Pancreas (tissue), 10 donors: ENCODE measurements around the gene THAP3. TPM values are rescaled to one million over a fixed set of nuclear protein-coding genes. Genes with fewer than 3 reads are reported as not detected.
A peak's percentile ranks its signal among the peaks of the same experiment; 100 is the strongest.

Experiments used
- ATAC-seq, 4 donors: fragments of 200-7000 bp; cut with Tn5 transposase; one replicate each; pipeline versions ENCODE4 v1.8.0 to v1.9.1; 2020; ENCODE audit warnings: mild to moderate bottlenecking in 4 of 4, moderate library complexity in 4 of 4
- DNase-seq, 6 donors: peaks; one replicate each; pipeline ENCODE4 v3.0.0-alpha.2; 2020
- FAIRE-seq: peaks from 2 replicates; lab custom pipeline; 2012; peaks lifted over from hg19 to GRCh38; lab: Jason Lieb, UNC
- H3K27ac ChIP-seq, 4 donors: fragments of 200-600 bp; sonication (generic); 1 replicate in 3 of 4; 2 replicates in 1 of 4; pipeline versions ENCODE4 v1.5.0 to v1.8.0; 2020
- H3K27me3 ChIP-seq, 4 donors: fragments of 200-600 bp; one replicate each; pipeline ENCODE4 v1.8.0; 2021
- H3K36me3 ChIP-seq, 3 donors: fragments of 200-600 bp; sonication (generic) in 1 of 3; one replicate each; pipeline versions ENCODE4 v1.5.0 to v1.8.0; 2020 to 2021
- H3K4me1 ChIP-seq, 3 donors: fragments of 200-600 bp; one replicate each; pipeline ENCODE4 v1.8.0; 2021
- H3K4me3 ChIP-seq, 4 donors: fragments of 200-600 bp; sonication (generic) in 2 of 4; one replicate each; pipeline versions ENCODE4 v1.5.0 to v1.8.0; 2020 to 2021
- H3K9me3 ChIP-seq, 4 donors: fragments of 200-600 bp; one replicate each; pipeline ENCODE4 v1.8.0; 2021
- CTCF ChIP-seq, 4 donors: fragments of 200-600 bp; sonication (generic) in 3 of 4; IDR thresholded peaks; one replicate each; pipeline versions ENCODE4 v1.5.0 to v1.8.0; 2021; ENCODE audit warnings: antibody characterized with exemption in 4 of 4
- WGBS, 2 donors: extraction: QIAGEN DNeasy Blood & Tissue Kit; methylation state at CpG; one replicate each; pipeline ENCODE4 v1.1.7; 2013; 5-methylcytosine and 5-hydroxymethylcytosine counted together
- intact Hi-C, 3 donors: fragments of 100-400 bp; cut with DNase I; formaldehyde crosslinking; loops; one replicate each; pipeline versions ENCODE4 v1.11.1 to v1.14.2; 2022
- polyA plus RNA-seq, 2 donors: library from polyadenylated mRNA; stranded (reverse); fragments of 200-250 nt; gene quantifications; one replicate each; pipeline ENCODE4 v1.2.3, GENCODE V29; 2013
- total RNA-seq, 6 donors: library from RNA; stranded (reverse); fragmentation: NEBNext Ultra II Directional in 4 of 6; extraction: Animal tissue kit (Norgen Biotek cat#: 25700) in 4 of 6; gene quantifications; one replicate each; pipeline versions ENCODE4 v1.2.1 to v1.2.4, GENCODE V29; 2021 to 2023
- donor health status: healthy with polysubstance abuse.
- donor health status: DM: no; HTN: no; CAD: no; lungs with moderate emphysema.
- donor health status: DM: no; HTN: no; CAD: no.
- donor health status: control.
- donor health status: control.
- donor health status: Bipolar disorder and iron deficiency.
- donor health status: DM: yes; HTN: yes; CAD: no.
- donor health status: DM: no; HTN: no; CAD: no.
- donor health status: DM: no; HTN: no; CAD: no.
- donor health status: DM: yes; HTN: yes; CAD: no.

THAP3 gene
- total and polyA plus RNA-seq, 8 donors, result 6.9 to 28.0 (median 9.2) TPM

DNA sequence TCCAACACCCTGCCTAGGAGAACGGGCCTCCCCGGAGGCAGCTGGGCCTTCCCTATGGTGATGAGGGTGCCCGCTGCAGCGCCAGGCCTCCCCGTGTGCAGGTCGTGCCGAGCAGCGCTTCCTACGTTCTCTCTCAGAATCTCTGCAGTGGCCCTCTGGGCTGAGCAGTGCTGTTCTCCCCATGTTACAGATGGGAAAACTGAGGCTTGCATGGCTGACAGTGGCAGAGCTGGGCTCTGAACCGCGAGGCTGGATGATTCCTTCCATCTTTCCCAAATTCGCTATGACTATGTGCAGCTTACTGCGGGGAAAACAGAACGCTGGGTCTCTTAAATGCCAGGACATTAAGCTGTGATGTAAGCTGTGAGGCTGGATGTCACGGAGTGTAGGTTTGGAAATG, 30.9 kb upstream of the THAP3 start:
- intact Hi-C loops, result loop anchor here in 1 of 3 donors (10.0 kb wide), 1 partner anchor 59 kb away; no protein-coding TSS in a partner anchor
- H3K9me3 ChIP-seq, result no peaks in the 10 kb centered on the region
- H3K4me1 ChIP-seq, result peaks cover 0 to 14% (median 8%) of the 10 kb centered on the region in 3 donors
- DNase-seq, result no peak
- H3K27ac ChIP-seq, result no peak overlapping the region
- FAIRE-seq, result no peak
- WGBS, 2 donors, result 94% methylated on average over 13 to 15 of the region's 15 CpGs
- no peak for TF ChIP-seq CTCF (IDR thresholded peaks at IDR 0.05)
- peaks cover 6 to 77% (median 59%) of the 10 kb centered on the region in 3 donors for H3K36me3 ChIP-seq
- H3K27me3 ChIP-seq, result no peaks in the 10 kb centered on the region
- no peak for ATAC-seq
- H3K4me3 ChIP-seq, result no peak overlapping the region

DNA sequence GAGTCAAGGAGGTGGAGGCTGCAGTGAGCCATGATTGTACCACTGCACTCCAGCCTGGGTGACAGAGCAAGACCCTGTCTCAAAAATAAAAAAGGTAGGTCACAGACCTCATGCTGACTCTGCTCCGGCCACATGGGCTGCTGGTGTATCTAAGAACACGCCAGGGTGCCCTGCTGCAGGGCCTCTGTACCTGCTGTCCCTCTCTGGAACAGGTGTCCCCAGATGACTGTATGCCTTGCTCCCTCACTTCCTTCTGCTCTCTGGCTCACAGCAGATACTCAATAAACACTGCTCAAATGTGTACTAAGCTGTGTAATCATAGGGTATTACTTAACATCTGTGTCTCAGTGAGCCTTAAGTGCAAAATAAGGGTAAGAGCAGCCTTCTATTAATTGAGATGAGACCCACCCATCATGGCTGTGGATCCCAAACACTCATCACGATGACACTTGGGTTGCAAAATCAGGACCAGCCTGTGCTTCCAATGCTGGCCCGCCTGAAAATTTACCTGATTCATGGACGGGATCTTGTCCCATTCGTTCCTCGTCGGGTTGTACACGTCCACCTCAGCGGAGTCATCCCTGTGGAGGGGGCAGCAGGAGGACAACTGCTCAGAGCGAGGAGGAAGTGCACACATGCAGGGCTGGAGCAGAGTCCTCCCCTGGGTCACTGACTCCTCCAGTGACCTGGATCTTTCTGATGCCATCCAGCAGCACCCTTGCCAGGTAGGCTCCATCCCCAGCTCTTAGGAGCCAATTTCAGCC, 29.5 kb upstream of the THAP3 start:
- DNase-seq (no peak), ATAC-seq (peak in 2 of 4 donors; percentile 28 to 46), FAIRE-seq (no peak)
- H3K4me1 ChIP-seq, result peaks cover 0 to 27% (median 8%) of the 10 kb centered on the region in 3 donors
- intact Hi-C loops, result loop anchor here in 1 of 3 donors (10.0 kb wide), 1 partner anchor 60 kb away; no protein-coding TSS in a partner anchor
- H3K4me3 ChIP-seq, result no peak overlapping the region
- H3K9me3 ChIP-seq, result no peaks in the 10 kb centered on the region
- TF ChIP-seq CTCF (IDR thresholded peaks at IDR 0.05), result no peak
- WGBS, 2 donors, result 87% methylated on average over 11 of the region's 11 CpGs
- peaks cover 6 to 69% (median 48%) of the 10 kb centered on the region in 3 donors for H3K36me3 ChIP-seq
- no peak overlapping the region for H3K27ac ChIP-seq
- H3K27me3 ChIP-seq, result no peaks in the 10 kb centered on the region

DNA sequence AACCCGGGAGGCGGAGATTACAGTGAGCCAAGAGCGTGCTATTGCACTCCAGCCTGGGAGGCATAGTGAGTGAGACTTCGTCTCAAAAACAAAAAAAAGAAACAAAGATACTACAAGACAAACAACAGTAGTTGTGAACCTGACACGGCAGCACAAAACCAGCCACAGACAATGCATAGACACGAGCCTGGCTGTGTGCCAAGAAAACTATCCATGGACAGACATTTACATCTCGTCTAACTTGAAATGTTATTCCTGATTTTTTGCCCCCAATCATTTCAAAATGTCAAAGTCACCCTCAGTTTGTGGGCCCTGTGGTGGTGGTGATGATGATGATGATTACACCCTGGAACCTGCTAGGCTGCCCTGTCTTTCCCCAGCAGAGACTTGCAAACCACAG, 28.3 kb upstream of the THAP3 start:
- H3K27ac ChIP-seq, result no peak overlapping the region
- peaks cover 0 to 33% (median 8%) of the 10 kb centered on the region in 3 donors for H3K4me1 ChIP-seq
- H3K27me3 ChIP-seq, result no peaks in the 10 kb centered on the region
- no peaks in the 10 kb centered on the region for H3K9me3 ChIP-seq
- no peak for DNase-seq
- peaks cover 6 to 68% (median 48%) of the 10 kb centered on the region in 3 donors for H3K36me3 ChIP-seq
- no peak for TF ChIP-seq CTCF (IDR thresholded peaks at IDR 0.05)
- H3K4me3 ChIP-seq, result no peak overlapping the region
- FAIRE-seq, result no peak
- 51 to 55% methylated on average over 7 of the region's 7 CpGs for WGBS, 2 donors
- intact Hi-C loops, result loop anchor here in 1 of 3 donors (10.0 kb wide), 1 partner anchor 62 kb away; no protein-coding TSS in a partner anchor
- no peak for ATAC-seq

DNA sequence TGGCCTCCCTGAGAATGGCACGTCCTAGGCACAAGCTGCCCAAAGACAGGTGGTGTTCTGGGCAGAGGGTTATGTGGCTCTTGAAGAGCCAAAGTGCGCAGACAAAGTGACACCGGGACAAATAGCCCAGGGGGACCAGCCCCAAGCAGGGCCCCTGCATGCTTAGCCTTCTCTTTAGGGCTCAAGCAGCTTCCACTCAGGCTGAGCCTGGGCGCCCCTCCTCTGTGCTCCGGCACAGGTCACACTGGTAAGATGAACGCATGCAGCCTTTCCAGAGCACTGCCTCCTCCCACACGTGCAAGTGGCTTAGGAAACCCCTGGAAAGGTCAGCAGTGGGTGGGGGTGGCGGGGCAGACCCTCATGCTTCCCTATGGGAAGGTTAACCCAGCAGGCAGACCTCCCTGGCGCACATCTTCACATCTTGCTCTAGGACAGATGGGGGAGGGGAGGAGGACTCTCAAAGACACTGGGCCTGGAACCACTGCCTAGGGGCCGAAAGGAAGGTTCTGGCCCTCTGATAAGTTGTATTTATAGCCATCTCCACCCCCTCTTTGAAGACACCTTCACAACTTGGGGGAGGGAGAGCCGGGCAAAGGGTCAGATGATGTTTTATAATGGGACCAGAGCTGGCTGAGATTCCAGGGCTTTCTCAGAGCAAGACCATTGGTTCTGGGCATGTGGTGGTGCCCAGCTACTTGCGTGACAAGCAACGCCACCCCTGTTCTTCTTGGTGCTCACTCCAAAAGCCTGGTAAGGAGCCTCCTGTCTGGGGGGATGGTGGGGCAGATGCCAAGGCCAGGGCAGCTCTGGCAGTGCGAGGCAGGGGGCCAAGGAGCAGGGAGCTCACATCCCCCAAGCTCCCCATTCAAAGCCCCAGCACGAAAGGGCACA, 27.5 kb upstream of the THAP3 start:
- TF ChIP-seq CTCF (IDR thresholded peaks at IDR 0.05), result no peak
- FAIRE-seq, result no peak
- H3K27me3 ChIP-seq, result no peaks in the 10 kb centered on the region
- H3K4me3 ChIP-seq, result no peak overlapping the region
- H3K27ac ChIP-seq, result no peak overlapping the region
- H3K36me3 ChIP-seq, result peaks cover 6 to 63% (median 44%) of the 10 kb centered on the region in 3 donors
- DNase-seq, result no peak
- ATAC-seq, result no peak
- H3K9me3 ChIP-seq, result no peaks in the 10 kb centered on the region
- 76 to 80% methylated on average over 15 of the region's 15 CpGs for WGBS, 2 donors
- intact Hi-C loops, result loop anchor here in 1 of 3 donors (10.0 kb wide), 1 partner anchor 62 kb away; no protein-coding TSS in a partner anchor
- H3K4me1 ChIP-seq, result peaks cover 0 to 33% (median 8%) of the 10 kb centered on the region in 3 donors
